ENCODE measurements around the gene RAP1GAP2.

RAP1GAP2 gene

GRCh38 chr17:2825253-2825970, 29.2 kb downstream of the RAP1GAP2 start:
- no peak overlapping the region for H3K4me3 ChIP-seq (ENCODE audit: low read length)
- DNase-seq (ENCODE audit: low read depth) = no peak
- TF ChIP-seq, protein P1, sequence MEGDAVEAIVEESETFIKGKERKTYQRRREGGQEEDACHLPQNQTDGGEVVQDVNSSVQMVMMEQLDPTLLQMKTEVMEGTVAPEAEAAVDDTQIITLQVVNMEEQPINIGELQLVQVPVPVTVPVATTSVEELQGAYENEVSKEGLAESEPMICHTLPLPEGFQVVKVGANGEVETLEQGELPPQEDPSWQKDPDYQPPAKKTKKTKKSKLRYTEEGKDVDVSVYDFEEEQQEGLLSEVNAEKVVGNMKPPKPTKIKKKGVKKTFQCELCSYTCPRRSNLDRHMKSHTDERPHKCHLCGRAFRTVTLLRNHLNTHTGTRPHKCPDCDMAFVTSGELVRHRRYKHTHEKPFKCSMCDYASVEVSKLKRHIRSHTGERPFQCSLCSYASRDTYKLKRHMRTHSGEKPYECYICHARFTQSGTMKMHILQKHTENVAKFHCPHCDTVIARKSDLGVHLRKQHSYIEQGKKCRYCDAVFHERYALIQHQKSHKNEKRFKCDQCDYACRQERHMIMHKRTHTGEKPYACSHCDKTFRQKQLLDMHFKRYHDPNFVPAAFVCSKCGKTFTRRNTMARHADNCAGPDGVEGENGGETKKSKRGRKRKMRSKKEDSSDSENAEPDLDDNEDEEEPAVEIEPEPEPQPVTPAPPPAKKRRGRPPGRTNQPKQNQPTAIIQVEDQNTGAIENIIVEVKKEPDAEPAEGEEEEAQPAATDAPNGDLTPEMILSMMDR (conservative IDR thresholded peaks at IDR 0.05; ENCODE audit: low read length) = no peak

DNA sequence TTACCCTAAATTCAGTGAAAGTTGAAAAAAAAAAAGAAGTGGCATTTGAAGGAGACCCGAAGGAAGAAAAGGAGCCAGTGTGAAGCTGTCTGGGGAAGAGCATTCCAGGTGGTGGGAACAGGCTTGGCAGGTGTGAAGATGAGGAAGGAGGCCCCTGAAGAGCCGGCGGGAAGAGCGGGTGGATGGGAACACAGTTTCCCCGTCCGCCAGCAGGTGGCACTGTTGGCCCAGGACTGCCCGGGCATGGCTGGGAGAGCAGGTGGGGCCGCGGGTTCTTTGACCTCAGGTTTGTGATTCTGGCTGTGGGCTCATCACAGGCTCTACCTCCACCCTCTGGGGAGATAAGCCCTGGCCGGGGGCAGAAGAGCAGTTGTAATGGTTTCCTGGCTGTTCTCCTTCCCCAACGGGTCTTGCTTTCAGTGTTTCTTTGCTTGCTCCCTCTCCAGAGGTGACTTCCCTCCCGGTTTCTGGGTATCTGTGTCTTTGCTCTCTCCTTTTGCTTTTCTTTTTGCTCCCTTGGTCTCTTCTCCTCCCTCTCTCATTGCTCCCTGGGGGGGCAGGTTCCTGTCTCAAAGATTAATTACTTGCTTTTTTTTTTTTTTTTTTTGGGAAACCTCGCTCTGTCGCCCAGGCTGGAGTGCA, 32.3 kb downstream of the RAP1GAP2 start:
- H3K4me3 ChIP-seq (ENCODE audit: low read length) = no peak overlapping the region
- DNase-seq (ENCODE audit: low read depth) = peak; percentile 15
- TF ChIP-seq, protein P1 (conservative IDR thresholded peaks at IDR 0.05; ENCODE audit: low read length) = peak; percentile 78

DNA sequence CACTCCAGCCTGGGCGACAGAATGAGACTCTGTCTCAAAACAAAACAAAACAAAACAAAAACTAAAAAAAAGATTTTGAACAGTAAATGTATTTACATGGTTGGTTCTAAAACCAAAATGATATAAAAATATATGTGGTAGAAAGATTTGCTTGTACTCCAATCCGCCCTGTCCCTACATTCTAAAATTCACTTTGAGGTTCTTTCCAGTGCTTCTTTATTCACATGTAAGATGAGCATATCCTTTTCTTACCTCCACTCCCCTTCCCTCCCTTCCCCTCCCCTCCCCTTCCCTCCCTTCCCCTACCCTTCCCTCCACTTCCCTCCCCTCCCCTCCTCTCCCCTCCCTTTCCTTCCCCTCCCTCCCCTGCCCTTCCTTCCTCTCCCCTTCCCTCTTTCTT, 34.4 kb downstream of the RAP1GAP2 start:
- H3K4me3 ChIP-seq (ENCODE audit: low read length) = no peak overlapping the region
- no peak for DNase-seq (ENCODE audit: low read depth)
- TF ChIP-seq, protein P1 (conservative IDR thresholded peaks at IDR 0.05; ENCODE audit: low read length) = no peak

DNA sequence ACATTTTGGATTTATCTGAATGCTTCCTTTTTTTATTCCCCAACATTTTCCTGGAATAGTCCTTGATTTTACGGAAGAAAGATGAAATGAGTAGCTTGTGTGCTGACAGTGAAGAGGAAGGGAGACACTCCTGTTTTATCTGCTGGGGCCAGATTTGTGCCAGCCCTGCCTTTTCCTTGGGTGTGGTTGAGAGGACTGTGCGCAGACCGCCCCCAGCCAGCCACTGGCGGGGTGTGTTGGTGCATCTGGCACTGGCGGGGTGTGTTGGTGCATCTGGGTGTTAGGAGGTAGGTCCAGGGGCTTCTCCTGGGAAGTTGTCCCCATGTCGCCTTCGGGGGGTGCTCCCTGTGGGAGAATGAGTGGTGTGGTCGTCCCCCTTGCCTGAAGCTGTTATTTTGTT, 39.5 kb downstream of the RAP1GAP2 start:
- H3K4me3 ChIP-seq (ENCODE audit: low read length) = no peak overlapping the region
- TF ChIP-seq, protein P1 (conservative IDR thresholded peaks at IDR 0.05; ENCODE audit: low read length) = no peak
- no peak for DNase-seq (ENCODE audit: low read depth)

- no peak for DNase-seq (ENCODE audit: low read depth)
- no peak overlapping the region for H3K4me3 ChIP-seq (ENCODE audit: low read length)
- TF ChIP-seq, protein P1 (conservative IDR thresholded peaks at IDR 0.05; ENCODE audit: low read length) = no peak
Measured at GRCh38 chr17:2837147-2837561, 40.9 kb downstream of the RAP1GAP2 start.

DNA sequence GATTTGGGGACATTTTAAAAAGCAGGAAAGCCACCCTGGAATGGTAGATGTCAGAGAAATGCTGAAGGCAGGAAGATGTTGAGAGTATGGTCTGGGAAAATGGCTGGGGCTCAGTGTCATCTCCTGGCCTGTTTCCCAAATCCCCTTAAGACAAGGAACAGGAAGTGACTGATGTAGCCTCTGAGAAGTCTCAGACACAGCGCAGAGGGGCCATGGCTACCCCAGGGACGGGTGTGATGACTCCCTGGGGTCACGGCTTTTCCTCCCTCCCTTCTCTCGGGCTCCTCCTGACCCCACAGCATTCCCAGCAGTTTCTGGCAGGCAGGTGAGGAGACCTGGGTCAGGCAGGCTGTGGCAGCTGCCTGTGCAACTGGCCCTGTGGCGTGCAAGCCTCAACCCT, 45.4 kb downstream of the RAP1GAP2 start:
- DNase-seq (ENCODE audit: low read depth) = peak; percentile 4
- TF ChIP-seq, protein P1 (conservative IDR thresholded peaks at IDR 0.05; ENCODE audit: low read length) = no peak
- no peak overlapping the region for H3K4me3 ChIP-seq (ENCODE audit: low read length)

- DNase-seq (ENCODE audit: low read depth) = no peak
- TF ChIP-seq, protein P1 (conservative IDR thresholded peaks at IDR 0.05; ENCODE audit: low read length) = no peak
Measured at GRCh38 chr17:2842464-2842863, 46.2 kb downstream of the RAP1GAP2 start.

More at GRCh38 chr17:2842464-2842863, 46.2 kb downstream of the RAP1GAP2 start:
- H3K4me3 ChIP-seq (ENCODE audit: low read length) = no peak overlapping the region

Data from AG10803 (cell line).